ENCODE measurements around the gene LRRC4B.

Gene LRRC4B

DNA sequence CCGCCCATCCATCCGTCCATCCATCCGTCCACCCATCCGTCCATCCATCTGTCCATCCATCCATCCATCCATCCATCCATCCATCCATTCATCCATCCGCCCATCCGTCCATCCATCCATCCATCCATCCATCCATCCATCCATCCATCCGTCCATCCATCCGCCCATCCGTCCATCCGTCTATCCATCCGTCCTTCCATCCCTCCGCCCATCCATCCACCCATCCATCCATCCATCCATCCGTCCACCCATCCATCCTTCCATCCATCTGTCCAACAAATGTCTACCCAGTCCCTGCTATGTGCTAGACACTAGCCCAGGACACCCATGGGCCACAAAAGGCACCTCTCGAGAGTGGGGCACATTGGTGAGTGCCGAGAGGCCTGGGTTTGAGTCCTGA, 15.7 kb downstream of the LRRC4B start:
- peaks cover 10% of the 10 kb centered on the region for H3K4me1 Mint-ChIP-seq
- no peak overlapping the region for H3K27ac Mint-ChIP-seq
- CTCF ChIA-PET: no interaction called here
- peaks cover 88% of the 10 kb centered on the region for H3K27me3 Mint-ChIP-seq
- no peaks in the 10 kb centered on the region for H3K36me3 Mint-ChIP-seq
- DNase-seq: no peak
- H3K4me3 Mint-ChIP-seq: no peak overlapping the region
- no peaks in the 10 kb centered on the region for H3K9me3 Mint-ChIP-seq

DNA sequence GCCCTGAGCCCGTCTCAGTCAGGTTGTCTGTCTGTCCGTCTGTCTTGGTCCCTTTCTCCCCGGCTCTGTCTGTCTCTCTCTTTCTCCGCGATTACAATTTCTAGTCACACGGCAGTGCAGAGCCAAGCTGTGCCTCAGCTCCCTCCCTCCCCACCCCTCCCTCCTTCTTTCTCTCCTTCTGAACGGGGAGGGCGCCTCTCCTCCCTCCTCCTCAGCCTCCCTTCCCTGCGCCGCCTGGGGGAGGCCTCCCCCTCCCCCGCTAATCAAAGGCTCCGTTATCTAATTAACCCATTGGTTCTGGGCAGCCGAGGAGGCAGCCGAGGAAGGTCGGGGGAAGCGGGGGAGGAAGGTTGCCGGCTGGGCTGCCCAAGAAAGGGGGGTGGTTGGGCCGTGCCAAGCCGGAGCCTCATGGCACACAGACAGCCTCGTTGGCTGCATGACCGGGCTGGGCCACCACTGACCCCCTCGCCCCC, 16.5 kb downstream of the LRRC4B start:
- no peak for DNase-seq
- H3K9me3 Mint-ChIP-seq: no peaks in the 10 kb centered on the region
- H3K27ac Mint-ChIP-seq: no peak overlapping the region
- no peaks in the 10 kb centered on the region for H3K36me3 Mint-ChIP-seq
- H3K27me3 Mint-ChIP-seq: peaks cover 80% of the 10 kb centered on the region
- H3K4me1 Mint-ChIP-seq: peaks cover 10% of the 10 kb centered on the region
- H3K4me3 Mint-ChIP-seq: no peak overlapping the region
- CTCF ChIA-PET: no interaction called here

DNA sequence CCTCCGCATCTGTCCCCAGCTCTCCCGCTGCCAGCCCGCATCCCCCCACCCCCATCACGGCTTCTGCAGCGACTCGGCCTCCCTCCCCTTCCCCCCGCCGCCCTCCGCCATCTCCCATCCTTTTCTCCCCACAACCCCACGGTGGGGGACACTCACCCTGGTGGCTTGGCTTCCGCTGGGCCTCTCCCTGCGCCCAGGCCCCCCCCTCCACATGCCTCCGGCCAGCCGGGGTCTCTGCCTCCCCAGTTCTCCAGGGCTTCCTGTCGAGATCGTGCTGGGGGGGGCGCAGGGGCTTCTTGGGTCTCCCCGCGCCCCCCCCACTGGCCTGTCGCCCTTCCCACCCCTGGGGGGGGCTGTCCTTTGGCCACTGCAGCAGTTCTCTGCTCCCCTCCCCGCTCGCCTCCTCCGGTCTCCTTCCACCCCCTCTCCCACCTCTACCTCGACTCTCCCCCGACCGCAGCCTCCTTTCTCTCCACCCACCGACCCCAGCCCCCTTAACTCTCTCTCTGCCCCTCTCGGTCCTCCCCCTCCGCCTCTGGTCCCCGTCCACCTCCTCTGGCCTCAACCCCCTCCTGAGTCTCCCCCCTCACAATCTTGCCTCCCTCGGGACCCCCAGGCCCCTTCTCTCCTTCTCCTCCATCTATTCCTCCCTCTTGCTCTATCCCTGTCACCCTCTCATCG, 17.1 kb downstream of the LRRC4B start:
- Mint-ChIP-seq H3K27ac (no peak overlapping the region), H3K27me3 (peaks cover 74% of the 10 kb centered on the region), H3K4me1 (peaks cover 6% of the 10 kb centered on the region), H3K36me3 (no peaks in the 10 kb centered on the region), H3K9me3 (no peaks in the 10 kb centered on the region), H3K4me3 (no peak overlapping the region)
- DNase-seq: no peak
- CTCF ChIA-PET: interaction anchor here (2.1 kb wide), 1 partner anchor 14 kb away, joined by 7 read pairs; no protein-coding TSS in a partner anchor

DNA sequence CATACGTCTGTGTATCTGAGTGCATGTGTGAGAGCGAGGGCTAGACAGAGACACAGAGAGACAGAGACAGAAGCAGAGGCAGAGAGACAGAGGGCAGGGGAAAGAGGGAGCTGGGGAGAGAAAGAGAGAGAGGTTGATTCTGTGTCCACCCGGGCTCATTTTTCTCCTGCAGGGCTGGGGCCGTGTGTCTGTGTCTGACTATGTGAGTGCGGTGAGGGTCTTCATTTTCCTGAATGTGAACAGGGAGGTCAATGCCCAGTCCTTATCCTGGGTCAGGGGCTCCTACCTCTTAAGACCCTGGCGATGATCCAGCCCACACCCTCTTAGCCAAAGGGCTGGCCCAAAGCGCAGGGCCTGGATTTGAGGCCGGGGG, 17.7 kb downstream of the LRRC4B start:
- peaks cover 68% of the 10 kb centered on the region for H3K27me3 Mint-ChIP-seq
- H3K27ac Mint-ChIP-seq: no peak overlapping the region
- H3K36me3 Mint-ChIP-seq: no peaks in the 10 kb centered on the region
- CTCF ChIA-PET: interaction anchor here (0.6 to 2.1 kb wide), 2 partner anchors 13 to 397 kb away, joined by 3 to 7 read pairs; no protein-coding TSS in a partner anchor
- no peak for DNase-seq
- H3K4me1 Mint-ChIP-seq: peaks cover 3% of the 10 kb centered on the region
- no peaks in the 10 kb centered on the region for H3K9me3 Mint-ChIP-seq
- H3K4me3 Mint-ChIP-seq: no peak overlapping the region

DNA sequence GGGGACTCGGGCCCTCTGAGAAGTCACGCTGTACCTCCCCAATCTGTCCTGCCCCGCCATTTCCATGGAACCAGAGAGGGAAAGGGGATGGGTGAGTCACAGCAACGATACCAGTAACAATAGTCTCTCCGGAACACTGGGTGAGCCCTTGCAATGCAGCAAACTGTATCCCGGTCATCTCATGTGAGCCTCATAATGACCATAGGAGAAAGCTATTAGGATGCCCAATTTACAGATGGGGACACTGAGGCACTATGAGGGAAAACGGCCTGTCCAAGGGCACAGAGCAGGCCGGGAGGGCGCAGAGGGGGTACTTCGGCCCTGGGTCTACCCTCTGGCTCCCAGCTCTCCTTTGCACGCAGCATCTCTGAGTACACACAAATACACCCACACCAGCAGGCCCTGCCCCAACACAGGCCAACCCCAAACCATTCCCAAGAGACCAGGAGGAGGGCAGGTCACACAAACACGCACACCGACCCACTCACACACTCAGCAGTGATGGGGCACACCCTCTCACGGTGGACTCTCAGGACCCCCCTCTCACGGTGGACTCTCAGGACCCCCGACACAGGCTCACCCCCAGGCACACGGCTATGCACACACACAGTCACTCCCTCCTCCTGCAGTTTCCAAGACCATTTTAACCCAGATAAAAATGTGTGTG, 18.2 kb downstream of the LRRC4B start:
- Mint-ChIP-seq H3K4me3 (no peak overlapping the region), H3K27me3 (peaks cover 63% of the 10 kb centered on the region)

DNA sequence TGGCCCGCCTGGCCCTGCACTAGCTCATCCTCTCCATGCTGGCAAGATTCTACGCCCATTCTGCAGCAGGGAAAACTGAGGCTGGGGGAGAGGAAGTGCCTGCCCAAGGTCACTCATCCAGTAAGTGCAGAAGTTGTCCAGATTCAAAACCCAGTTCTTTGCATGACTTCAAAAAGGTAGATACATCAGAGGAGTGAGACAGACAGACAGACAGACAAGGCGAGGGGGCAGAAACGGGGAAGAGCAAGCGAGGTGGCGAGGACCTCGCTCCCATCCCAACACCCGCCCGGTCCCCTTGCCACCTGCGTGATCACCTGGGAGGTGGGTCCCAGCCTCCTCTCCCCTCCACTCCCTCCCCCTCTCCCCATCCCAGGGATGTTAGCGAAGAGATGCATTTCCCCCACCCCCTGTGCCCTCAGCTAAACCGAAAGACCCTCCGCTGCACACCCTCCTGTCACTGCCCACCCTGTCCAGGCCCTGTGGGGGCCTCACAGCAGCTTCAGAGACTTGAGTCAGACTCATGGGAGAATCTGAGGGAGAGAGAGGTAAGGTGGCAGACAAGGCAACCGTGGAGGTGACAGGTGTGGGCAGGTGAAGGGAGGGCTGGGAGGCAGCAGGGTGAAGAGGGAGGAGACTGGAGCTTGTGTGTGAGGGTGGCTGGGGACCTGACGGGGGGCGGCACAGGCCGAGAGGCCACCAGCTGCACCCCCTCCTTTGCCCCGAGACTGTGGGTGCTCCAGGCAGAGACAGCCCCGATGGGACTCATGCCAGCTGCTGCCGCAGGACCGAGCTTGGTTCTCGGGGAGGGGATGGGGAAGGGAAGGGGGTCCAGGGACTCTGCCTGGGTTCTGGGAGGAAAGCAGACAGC, 18.9 kb downstream of the LRRC4B start:
- no peak for DNase-seq
- no peaks in the 10 kb centered on the region for H3K4me1 Mint-ChIP-seq
- CTCF ChIA-PET: interaction anchor here (2.1 kb wide), 1 partner anchor 12 kb away, joined by 7 read pairs; no protein-coding TSS in a partner anchor
- no peak overlapping the region for H3K4me3 Mint-ChIP-seq
- peaks cover 55% of the 10 kb centered on the region for H3K27me3 Mint-ChIP-seq
- H3K36me3 Mint-ChIP-seq: no peaks in the 10 kb centered on the region
- no peak overlapping the region for H3K27ac Mint-ChIP-seq
- H3K9me3 Mint-ChIP-seq: no peaks in the 10 kb centered on the region

More for the DNA sequence above, 18.2 kb downstream of the LRRC4B start:
- Mint-ChIP-seq H3K27ac (no peak overlapping the region), H3K9me3 (no peaks in the 10 kb centered on the region), H3K36me3 (no peaks in the 10 kb centered on the region), H3K4me1 (no peaks in the 10 kb centered on the region)
- DNase-seq: no peak
- CTCF ChIA-PET: interaction anchor here (0.6 to 2.1 kb wide), 2 partner anchors 13 to 397 kb away, joined by 3 to 7 read pairs; no protein-coding TSS in a partner anchor

DNA sequence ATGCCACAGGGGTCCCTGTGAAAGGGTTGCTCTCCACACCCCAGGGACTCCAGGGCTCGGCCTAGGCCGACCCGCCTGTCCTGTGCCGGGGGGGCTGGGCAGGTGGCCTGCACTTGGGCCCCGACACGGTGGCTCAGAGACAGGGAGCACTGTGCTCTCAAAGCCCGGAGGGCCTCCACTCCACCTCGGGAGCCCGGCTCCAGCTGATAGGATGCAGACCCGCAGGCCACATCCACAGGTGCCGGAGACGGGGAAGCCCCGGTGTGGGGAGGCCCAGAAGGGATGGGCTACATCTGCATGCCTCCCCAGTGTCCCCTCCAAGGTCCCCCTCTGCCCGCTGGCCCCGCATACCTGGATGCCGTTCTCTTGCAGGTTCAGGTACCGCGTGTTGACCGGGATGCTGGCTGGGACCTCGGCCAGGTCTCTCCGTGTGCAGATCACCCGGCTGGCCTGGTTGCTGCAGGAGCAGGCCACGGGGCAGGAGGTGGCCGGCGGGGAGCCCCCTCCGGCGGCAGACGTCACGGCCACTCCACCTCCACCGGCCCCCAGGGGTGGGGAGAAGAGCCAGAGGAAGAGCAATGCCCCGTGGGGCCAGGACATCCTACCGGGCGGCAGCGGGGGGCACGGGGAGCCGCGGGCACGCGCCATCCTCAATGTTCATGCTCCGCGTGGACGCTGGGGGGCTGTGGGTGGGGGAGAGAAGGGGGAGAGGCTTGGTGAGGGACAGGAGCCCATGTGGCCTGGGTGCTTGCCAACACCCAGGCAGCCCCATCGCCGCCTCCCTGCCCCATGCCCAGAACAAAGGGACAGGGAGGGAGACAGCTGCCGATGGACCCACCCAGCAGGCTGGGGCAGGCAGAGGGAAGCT, 19.8 kb downstream of the LRRC4B start:
- Mint-ChIP-seq H3K9me3 (no peaks in the 10 kb centered on the region), H3K4me3 (no peak overlapping the region), H3K27me3 (peaks cover 46% of the 10 kb centered on the region), H3K4me1 (no peaks in the 10 kb centered on the region), H3K36me3 (no peaks in the 10 kb centered on the region), H3K27ac (no peak overlapping the region)
- CTCF ChIA-PET: interaction anchor here (1.0 kb wide), 1 partner anchor 8 kb away, joined by 4 read pairs; no protein-coding TSS in a partner anchor
- DNase-seq: no peak

DNA sequence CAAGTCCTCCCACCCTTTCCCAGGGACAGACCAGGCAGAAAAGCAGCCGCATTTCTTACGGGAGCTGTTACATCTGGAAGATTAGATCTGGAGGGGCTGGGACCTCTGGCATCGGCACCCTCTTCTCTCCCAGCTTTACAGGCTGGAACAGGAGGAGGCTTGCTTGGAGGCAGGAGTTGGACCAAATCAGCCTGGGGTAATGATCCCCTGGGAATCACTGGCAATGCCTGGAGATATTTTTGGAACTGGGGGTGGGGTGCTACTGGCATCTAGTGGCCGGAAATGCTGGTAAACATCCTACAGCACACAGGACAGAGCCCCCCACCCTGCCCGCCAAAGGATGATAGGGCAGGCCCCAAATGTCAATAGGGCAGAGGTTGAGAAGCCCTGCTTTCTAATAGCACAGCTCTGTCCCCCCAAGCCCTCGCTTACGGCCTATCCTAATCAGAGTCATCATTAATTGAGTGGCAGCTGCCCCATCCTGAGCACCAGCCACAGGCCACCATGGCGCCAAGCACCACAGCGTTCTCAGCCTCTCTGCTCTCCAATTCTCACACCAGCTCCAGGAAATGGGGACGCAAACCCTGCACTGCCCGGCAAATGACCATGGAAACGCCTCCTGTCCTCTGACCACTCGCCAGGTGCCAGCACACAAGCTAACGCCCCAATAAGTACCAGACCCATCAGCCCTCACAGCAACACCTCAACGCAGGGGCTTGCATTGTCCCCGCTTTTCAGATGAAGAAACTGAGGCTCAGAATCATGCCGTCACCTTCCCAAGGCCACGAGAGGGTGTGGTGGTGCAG, 20.6 kb downstream of the LRRC4B start:
- no peaks in the 10 kb centered on the region for H3K36me3 Mint-ChIP-seq
- no peak overlapping the region for H3K27ac Mint-ChIP-seq
- H3K27me3 Mint-ChIP-seq: peaks cover 38% of the 10 kb centered on the region
- CTCF ChIA-PET: interaction anchor here (0.9 to 1.0 kb wide), 2 partner anchors 9 to 10 kb away, joined by 4 to 5 read pairs; no protein-coding TSS in a partner anchor
- H3K9me3 Mint-ChIP-seq: no peaks in the 10 kb centered on the region
- no peak overlapping the region for H3K4me3 Mint-ChIP-seq
- no peaks in the 10 kb centered on the region for H3K4me1 Mint-ChIP-seq
- no peak for DNase-seq

DNA sequence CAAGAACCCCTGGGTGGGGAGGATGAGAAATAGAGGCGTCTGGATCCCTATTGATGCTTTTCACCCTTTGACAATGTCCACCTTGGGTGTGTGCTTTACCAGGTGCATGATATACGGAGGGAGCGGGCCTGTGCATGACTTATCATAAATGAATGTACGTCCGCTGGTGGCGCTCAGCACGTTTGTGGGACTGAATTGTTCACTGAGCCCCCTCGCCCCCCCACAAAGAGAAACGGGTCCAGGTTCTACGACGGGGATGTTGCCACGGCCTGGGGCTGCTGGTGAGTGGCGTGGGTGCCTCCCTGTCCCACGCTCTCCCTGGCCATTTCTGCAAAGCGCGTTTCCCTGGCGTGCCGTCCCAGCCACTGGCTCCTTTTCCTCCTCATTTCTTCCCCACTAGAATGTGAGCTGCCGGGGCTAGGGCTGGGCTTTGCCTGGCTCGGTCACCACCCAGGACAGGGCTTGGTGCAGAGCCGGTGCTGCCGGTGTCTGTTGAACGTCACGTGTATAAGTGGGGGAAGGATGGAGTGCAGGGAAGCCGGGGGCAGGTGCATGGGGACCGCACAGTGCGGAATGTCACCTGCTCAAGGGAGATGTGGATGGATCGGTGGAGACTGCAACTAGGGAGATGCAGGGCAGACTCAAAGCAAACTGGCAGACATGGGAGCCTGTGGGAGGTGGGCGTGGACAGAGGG, 21.6 kb downstream of the LRRC4B start:
- H3K27ac Mint-ChIP-seq: no peak overlapping the region
- CTCF ChIA-PET: interaction anchor here (0.9 kb wide), 1 partner anchor 11 kb away, joined by 5 read pairs; no protein-coding TSS in a partner anchor
- no peak overlapping the region for H3K4me3 Mint-ChIP-seq
- DNase-seq: no peak
- no peaks in the 10 kb centered on the region for H3K4me1 Mint-ChIP-seq
- no peaks in the 10 kb centered on the region for H3K9me3 Mint-ChIP-seq
- H3K36me3 Mint-ChIP-seq: no peaks in the 10 kb centered on the region
- peaks cover 29% of the 10 kb centered on the region for H3K27me3 Mint-ChIP-seq

DNA sequence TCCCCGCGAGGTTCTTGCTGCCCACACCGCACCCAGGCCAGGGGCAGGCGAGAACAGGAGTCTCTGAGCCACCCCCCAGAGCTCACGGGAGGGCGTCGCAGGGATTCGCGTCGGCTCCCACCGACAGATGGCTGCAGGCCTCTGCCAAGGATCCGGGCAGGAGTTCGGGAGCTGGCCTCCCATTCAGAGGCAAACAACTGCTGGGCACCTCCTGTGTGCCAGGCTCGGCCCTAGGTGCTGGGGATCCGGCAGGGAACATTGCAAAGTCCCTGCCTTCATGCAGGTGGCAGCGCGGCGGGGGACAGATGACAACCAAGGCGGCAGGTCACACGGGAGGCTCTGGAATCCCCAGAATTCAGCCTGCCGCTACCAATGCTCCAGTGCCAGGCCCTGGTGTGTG, 25.3 kb downstream of the LRRC4B start:
- Mint-ChIP-seq H3K27ac (no peak overlapping the region), H3K9me3 (no peaks in the 10 kb centered on the region), H3K27me3 (peaks cover 2% of the 10 kb centered on the region), H3K36me3 (no peaks in the 10 kb centered on the region), H3K4me3 (no peak overlapping the region), H3K4me1 (no peaks in the 10 kb centered on the region)
- CTCF ChIA-PET: interaction anchor here (2.2 to 2.4 kb wide), 2 partner anchors 12 to 14 kb away, joined by 4 to 6 read pairs; no protein-coding TSS in a partner anchor
- DNase-seq: no peak

DNA sequence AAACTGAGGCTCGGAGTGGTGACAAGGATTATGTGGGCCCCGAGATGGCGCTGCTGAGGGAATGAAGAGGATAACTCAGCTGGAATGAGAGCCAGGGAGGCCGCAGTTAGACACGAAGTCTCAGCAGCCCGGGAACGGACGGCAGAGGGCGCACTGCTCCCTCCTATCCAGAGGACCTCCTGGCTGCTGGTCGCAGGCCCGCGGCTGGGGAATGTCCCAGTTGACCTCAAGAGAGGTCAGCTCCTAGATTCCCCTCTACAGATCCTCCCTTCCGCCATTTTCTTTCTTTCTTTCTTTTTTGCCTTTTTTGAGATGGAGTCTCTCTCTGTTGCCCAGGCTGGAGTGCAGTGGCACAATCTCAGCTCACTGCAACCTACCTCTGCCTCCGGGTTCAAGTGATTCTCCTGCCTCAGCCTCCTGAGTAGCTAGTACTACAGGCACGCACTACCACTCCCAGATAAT, 30.4 kb downstream of the LRRC4B start:
- peak; percentile 76 for DNase-seq
- no peak overlapping the region for H3K27ac Mint-ChIP-seq
- H3K27me3 Mint-ChIP-seq: peaks cover 28% of the 10 kb centered on the region
- no peaks in the 10 kb centered on the region for H3K36me3 Mint-ChIP-seq
- H3K4me3 Mint-ChIP-seq: no peak overlapping the region
- CTCF ChIA-PET: interaction anchor here (0.7 to 5.3 kb wide), 10 partner anchors 9 to 384 kb away, joined by 3 to 36 read pairs (median 8); no protein-coding TSS in a partner anchor
- peaks cover 2% of the 10 kb centered on the region for H3K4me1 Mint-ChIP-seq
- H3K9me3 Mint-ChIP-seq: peaks cover 4% of the 10 kb centered on the region

DNA sequence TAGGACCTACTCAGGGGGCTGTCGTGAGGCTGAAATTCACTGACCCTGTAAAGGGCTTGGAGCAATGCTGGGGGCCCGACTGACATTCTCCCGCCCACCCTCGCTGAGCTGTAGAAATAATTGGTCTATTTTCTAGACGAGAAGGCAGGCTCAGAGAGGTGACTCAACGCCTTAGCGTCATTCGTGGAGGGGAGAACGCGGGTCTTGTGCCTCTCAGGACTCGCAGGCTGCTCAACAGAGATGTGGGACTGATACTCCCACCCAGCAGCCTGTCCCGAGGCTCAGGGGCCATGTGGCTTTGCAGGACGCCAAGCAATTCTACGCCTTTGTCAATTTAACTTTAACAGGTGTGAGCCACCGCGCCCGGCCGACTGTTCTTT, 30.9 kb downstream of the LRRC4B start:
- Mint-ChIP-seq H3K4me1 (peaks cover 2% of the 10 kb centered on the region), H3K9me3 (peaks cover 4% of the 10 kb centered on the region), H3K27me3 (peaks cover 32% of the 10 kb centered on the region), H3K36me3 (no peaks in the 10 kb centered on the region), H3K27ac (no peak overlapping the region), H3K4me3 (no peak overlapping the region)
- CTCF ChIA-PET: interaction anchor here (1.1 to 5.3 kb wide), 8 partner anchors 9 to 385 kb away, joined by 3 to 36 read pairs (median 10); no protein-coding TSS in a partner anchor
- DNase-seq: no peak

Data from activated naive CD4-positive, alpha-beta T cell treated with anti-CD3 and anti-CD28 coated beads, Interleukin-2, amount 10 ng/mL, durations not matched to agents 7 days and 5 days (primary cell).